WTC11 (cell line): Measurements from ENCODE around the gene OGFR. TPM values are rescaled to one million over a fixed set of nuclear protein-coding genes. Genes with fewer than 3 reads are reported as not detected.

Experiments used
- ATAC-seq: fragments of 200-7000 bp; cut with Tn5 transposase; 2 replicates; pipeline ENCODE4 v1.10.0; 2021; ENCODE audit warnings: mild to moderate bottlenecking, moderate library complexity
- CTCF ChIA-PET: fragments of 300-600 bp; sonication (Branson Sonifier 250); formaldehyde crosslinking; loops from one replicate; lab custom pipeline; 2021; ENCODE audit warnings: antibody characterized with exemption; lab: Charles Lee
- POLR2A ChIA-PET: fragments of 350-600 bp; sonication (Branson Sonifier 250); formaldehyde crosslinking; loops from one replicate; lab custom pipeline; 2021; ENCODE audit warnings: antibody characterized with exemption; lab: Charles Lee
- DNase-seq: peaks from one replicate; pipeline ENCODE4 v3.0.0; 2021; ENCODE audit warnings: low spot score
- H3K27ac Mint-ChIP-seq: 2 replicates; pipeline ENCODE4 v1.8.0; 2021; ENCODE audit warnings: mixed read lengths
- H3K27me3 Mint-ChIP-seq: 2 replicates; pipeline ENCODE4 v1.8.0; 2021; ENCODE audit warnings: low read depth, mild to moderate bottlenecking, moderate library complexity, mixed read lengths
- H3K36me3 Mint-ChIP-seq: 2 replicates; pipeline ENCODE4 v1.8.0; 2021; ENCODE audit warnings: mixed read lengths
- H3K4me1 Mint-ChIP-seq: 2 replicates; pipeline ENCODE4 v1.8.0; 2022; ENCODE audit warnings: mixed read lengths
- H3K4me3 Mint-ChIP-seq: 2 replicates; pipeline ENCODE4 v1.8.0; 2021; ENCODE audit warnings: mild to moderate bottlenecking, moderate library complexity, mixed read lengths
- H3K9me3 Mint-ChIP-seq: 2 replicates; pipeline ENCODE4 v1.8.0; 2021; ENCODE audit warnings: mixed read lengths
- ATF1 ChIP-seq: sonication (generic); formaldehyde crosslinking; IDR thresholded peaks from 2 replicates; pipeline ENCODE4 v1.8.1; 2023; ENCODE audit warnings: mild to moderate bottlenecking, moderate library complexity, missing genetic modification reagents
- CBFB ChIP-seq: sonication (generic); formaldehyde crosslinking; IDR thresholded peaks from 2 replicates; pipeline ENCODE4 v1.8.1; 2022; ENCODE audit warnings: mild to moderate bottlenecking, low read depth, missing genetic modification reagents
- FOXJ3 ChIP-seq: sonication (generic); formaldehyde crosslinking; IDR thresholded peaks from 2 replicates; pipeline ENCODE4 v1.9.0; 2021; ENCODE audit warnings: missing genetic modification reagents, mild to moderate bottlenecking, borderline replicate concordance
- GABPB1 ChIP-seq: sonication (generic); formaldehyde crosslinking; IDR thresholded peaks from 2 replicates; pipeline ENCODE4 v1.8.1; 2023; ENCODE audit warnings: mild to moderate bottlenecking, missing genetic modification reagents
- NFYB ChIP-seq: sonication (generic); formaldehyde crosslinking; conservative IDR thresholded peaks from 2 replicates; pipeline ENCODE4 v1.8.0; 2022; ENCODE audit warnings: low read depth, missing genetic modification reagents
- NR2C2 ChIP-seq: sonication (generic); formaldehyde crosslinking; IDR thresholded peaks from 2 replicates; pipeline ENCODE4 v1.8.0; 2022; ENCODE audit warnings: mild to moderate bottlenecking, missing genetic modification reagents
- RORB ChIP-seq: fragments of 250-450 bp; sonication (Bioruptor Pico); IDR thresholded peaks from 2 replicates; pipeline ENCODE4 v1.9.0; 2021; ENCODE audit warnings: mild to moderate bottlenecking
- TEAD1 ChIP-seq: sonication (generic); formaldehyde crosslinking; IDR thresholded peaks from 2 replicates; pipeline ENCODE4 v1.8.0; 2022; ENCODE audit warnings: mild to moderate bottlenecking, missing genetic modification reagents
- ZNF121 ChIP-seq: sonication (generic); formaldehyde crosslinking; IDR thresholded peaks from 2 replicates; pipeline ENCODE4 v1.8.0; 2023; ENCODE audit warnings: missing genetic modification reagents
- ZNF396 ChIP-seq: fragments of 250-450 bp; sonication (Bioruptor Pico); IDR thresholded peaks from 2 replicates; pipeline ENCODE4 v1.8.0; 2021; ENCODE audit warnings: mild to moderate bottlenecking, moderate library complexity, borderline replicate concordance
- total RNA-seq: library from RNA; stranded (reverse); gene quantifications from 3 replicates; pipeline ENCODE4 v1.2.3, GENCODE V29; 2021
- TF ChIP-seq, protein P1 (sequence below): sonication (generic); formaldehyde crosslinking; IDR thresholded peaks from 2 replicates; pipeline ENCODE4 v1.8.0; 2022; ENCODE audit warnings: mild to moderate bottlenecking, missing genetic modification reagents
- TF ChIP-seq, protein P2 (sequence below): sonication (generic); formaldehyde crosslinking; conservative IDR thresholded peaks from 2 replicates; pipeline ENCODE4 v1.8.1; 2023; ENCODE audit warnings: mild to moderate bottlenecking, low read depth, missing genetic modification reagents, moderate library complexity
- TF ChIP-seq, protein P3 (sequence below): sonication (generic); formaldehyde crosslinking; IDR thresholded peaks from 2 replicates; pipeline ENCODE4 v1.8.0; 2023; ENCODE audit warnings: missing genetic modification reagents
- TF ChIP-seq, protein P4 (sequence below): sonication (generic); formaldehyde crosslinking; IDR thresholded peaks from 2 replicates; pipeline ENCODE4 v1.8.1; 2023; ENCODE audit warnings: mild to moderate bottlenecking, missing genetic modification reagents
- TF ChIP-seq, protein P5 (sequence below): fragments of 250-450 bp; sonication (Bioruptor Pico); IDR thresholded peaks from 2 replicates; pipeline ENCODE4 v1.8.0; 2021; ENCODE audit warnings: mild to moderate bottlenecking
- TF ChIP-seq, protein P6 (sequence below): fragments of 250-450 bp; sonication (Bioruptor Pico); IDR thresholded peaks from 2 replicates; pipeline ENCODE4 v1.9.0; 2021; ENCODE audit warnings: mild to moderate bottlenecking, borderline replicate concordance
- TF ChIP-seq, protein P7 (sequence below): sonication (generic); formaldehyde crosslinking; IDR thresholded peaks from 2 replicates; pipeline ENCODE4 v1.8.0; 2022; ENCODE audit warnings: mild to moderate bottlenecking, missing genetic modification reagents
- TF ChIP-seq, protein P8 (sequence below): sonication (generic); formaldehyde crosslinking; IDR thresholded peaks from 2 replicates; pipeline ENCODE4 v1.8.1; 2023; ENCODE audit warnings: mild to moderate bottlenecking, missing genetic modification reagents, moderate library complexity
- TF ChIP-seq, protein P9 (sequence below): fragments of 250-450 bp; sonication (Bioruptor Pico); IDR thresholded peaks from 2 replicates; pipeline ENCODE4 v1.9.0; 2021; ENCODE audit warnings: mild to moderate bottlenecking

The OGFR gene
- total RNA-seq, 1 experiment from 2014 or later, result 43.3 TPM

DNA sequence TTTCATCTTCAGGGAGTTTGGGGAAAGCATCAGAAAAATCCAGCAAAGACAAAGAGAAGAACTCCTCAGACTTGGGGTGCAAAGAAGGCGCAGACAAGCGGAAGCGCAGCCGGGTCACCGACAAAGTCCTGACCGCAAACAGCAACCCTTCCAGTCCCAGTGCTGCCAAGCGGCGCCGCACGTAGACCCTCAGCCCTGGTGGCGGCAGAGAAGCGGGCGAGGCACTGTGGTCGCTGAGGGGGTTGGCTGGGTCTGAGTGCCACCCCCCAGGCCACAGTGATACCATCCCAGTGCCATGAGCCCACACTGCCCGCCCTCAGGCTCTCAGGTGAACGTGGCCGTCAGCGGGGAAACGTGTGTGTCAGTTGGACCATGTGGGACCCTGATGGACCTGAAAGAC lies 5.2 kb upstream of the OGFR start:
- H3K27ac Mint-ChIP-seq, result no peak overlapping the region
- no peak overlapping the region for H3K4me3 Mint-ChIP-seq
- ChIA-PET CTCF (no interaction called here), POLR2A (no interaction called here)
- peaks cover 30% of the 10 kb centered on the region for H3K36me3 Mint-ChIP-seq
- peaks cover 18% of the 10 kb centered on the region for H3K27me3 Mint-ChIP-seq
- peaks cover 5% of the 10 kb centered on the region for H3K4me1 Mint-ChIP-seq
- ATAC-seq (no peak), DNase-seq (no peak)
- no peaks in the 10 kb centered on the region for H3K9me3 Mint-ChIP-seq
- TF ChIP-seq ZNF121 (CRISPR knock-in tag) (no peak), ATF1 (CRISPR knock-in tag) (no peak), NFYB (no peak), FOXJ3 (no peak), GABPB1 (CRISPR knock-in tag) (no peak), RORB (no peak), ZNF396 (CRISPR knock-in tag) (no peak), CBFB (no peak), NR2C2 (no peak), TEAD1 (CRISPR knock-in tag) (no peak)
- TF ChIP-seq, protein P1, sequence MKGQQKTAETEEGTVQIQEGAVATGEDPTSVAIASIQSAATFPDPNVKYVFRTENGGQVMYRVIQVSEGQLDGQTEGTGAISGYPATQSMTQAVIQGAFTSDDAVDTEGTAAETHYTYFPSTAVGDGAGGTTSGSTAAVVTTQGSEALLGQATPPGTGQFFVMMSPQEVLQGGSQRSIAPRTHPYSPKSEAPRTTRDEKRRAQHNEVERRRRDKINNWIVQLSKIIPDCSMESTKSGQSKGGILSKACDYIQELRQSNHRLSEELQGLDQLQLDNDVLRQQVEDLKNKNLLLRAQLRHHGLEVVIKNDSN (CRISPR knock-in tag), result no peak
- TF ChIP-seq, protein P2, sequence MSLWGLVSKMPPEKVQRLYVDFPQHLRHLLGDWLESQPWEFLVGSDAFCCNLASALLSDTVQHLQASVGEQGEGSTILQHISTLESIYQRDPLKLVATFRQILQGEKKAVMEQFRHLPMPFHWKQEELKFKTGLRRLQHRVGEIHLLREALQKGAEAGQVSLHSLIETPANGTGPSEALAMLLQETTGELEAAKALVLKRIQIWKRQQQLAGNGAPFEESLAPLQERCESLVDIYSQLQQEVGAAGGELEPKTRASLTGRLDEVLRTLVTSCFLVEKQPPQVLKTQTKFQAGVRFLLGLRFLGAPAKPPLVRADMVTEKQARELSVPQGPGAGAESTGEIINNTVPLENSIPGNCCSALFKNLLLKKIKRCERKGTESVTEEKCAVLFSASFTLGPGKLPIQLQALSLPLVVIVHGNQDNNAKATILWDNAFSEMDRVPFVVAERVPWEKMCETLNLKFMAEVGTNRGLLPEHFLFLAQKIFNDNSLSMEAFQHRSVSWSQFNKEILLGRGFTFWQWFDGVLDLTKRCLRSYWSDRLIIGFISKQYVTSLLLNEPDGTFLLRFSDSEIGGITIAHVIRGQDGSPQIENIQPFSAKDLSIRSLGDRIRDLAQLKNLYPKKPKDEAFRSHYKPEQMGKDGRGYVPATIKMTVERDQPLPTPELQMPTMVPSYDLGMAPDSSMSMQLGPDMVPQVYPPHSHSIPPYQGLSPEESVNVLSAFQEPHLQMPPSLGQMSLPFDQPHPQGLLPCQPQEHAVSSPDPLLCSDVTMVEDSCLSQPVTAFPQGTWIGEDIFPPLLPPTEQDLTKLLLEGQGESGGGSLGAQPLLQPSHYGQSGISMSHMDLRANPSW, result no peak
- TF ChIP-seq, protein P3, sequence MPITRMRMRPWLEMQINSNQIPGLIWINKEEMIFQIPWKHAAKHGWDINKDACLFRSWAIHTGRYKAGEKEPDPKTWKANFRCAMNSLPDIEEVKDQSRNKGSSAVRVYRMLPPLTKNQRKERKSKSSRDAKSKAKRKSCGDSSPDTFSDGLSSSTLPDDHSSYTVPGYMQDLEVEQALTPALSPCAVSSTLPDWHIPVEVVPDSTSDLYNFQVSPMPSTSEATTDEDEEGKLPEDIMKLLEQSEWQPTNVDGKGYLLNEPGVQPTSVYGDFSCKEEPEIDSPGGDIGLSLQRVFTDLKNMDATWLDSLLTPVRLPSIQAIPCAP (CRISPR knock-in tag), result no peak
- TF ChIP-seq, protein P4, sequence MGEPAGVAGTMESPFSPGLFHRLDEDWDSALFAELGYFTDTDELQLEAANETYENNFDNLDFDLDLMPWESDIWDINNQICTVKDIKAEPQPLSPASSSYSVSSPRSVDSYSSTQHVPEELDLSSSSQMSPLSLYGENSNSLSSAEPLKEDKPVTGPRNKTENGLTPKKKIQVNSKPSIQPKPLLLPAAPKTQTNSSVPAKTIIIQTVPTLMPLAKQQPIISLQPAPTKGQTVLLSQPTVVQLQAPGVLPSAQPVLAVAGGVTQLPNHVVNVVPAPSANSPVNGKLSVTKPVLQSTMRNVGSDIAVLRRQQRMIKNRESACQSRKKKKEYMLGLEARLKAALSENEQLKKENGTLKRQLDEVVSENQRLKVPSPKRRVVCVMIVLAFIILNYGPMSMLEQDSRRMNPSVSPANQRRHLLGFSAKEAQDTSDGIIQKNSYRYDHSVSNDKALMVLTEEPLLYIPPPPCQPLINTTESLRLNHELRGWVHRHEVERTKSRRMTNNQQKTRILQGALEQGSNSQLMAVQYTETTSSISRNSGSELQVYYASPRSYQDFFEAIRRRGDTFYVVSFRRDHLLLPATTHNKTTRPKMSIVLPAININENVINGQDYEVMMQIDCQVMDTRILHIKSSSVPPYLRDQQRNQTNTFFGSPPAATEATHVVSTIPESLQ (CRISPR knock-in tag), result no peak
- TF ChIP-seq, protein P5, sequence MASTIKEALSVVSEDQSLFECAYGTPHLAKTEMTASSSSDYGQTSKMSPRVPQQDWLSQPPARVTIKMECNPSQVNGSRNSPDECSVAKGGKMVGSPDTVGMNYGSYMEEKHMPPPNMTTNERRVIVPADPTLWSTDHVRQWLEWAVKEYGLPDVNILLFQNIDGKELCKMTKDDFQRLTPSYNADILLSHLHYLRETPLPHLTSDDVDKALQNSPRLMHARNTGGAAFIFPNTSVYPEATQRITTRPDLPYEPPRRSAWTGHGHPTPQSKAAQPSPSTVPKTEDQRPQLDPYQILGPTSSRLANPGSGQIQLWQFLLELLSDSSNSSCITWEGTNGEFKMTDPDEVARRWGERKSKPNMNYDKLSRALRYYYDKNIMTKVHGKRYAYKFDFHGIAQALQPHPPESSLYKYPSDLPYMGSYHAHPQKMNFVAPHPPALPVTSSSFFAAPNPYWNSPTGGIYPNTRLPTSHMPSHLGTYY, result no peak
- TF ChIP-seq, protein P6, sequence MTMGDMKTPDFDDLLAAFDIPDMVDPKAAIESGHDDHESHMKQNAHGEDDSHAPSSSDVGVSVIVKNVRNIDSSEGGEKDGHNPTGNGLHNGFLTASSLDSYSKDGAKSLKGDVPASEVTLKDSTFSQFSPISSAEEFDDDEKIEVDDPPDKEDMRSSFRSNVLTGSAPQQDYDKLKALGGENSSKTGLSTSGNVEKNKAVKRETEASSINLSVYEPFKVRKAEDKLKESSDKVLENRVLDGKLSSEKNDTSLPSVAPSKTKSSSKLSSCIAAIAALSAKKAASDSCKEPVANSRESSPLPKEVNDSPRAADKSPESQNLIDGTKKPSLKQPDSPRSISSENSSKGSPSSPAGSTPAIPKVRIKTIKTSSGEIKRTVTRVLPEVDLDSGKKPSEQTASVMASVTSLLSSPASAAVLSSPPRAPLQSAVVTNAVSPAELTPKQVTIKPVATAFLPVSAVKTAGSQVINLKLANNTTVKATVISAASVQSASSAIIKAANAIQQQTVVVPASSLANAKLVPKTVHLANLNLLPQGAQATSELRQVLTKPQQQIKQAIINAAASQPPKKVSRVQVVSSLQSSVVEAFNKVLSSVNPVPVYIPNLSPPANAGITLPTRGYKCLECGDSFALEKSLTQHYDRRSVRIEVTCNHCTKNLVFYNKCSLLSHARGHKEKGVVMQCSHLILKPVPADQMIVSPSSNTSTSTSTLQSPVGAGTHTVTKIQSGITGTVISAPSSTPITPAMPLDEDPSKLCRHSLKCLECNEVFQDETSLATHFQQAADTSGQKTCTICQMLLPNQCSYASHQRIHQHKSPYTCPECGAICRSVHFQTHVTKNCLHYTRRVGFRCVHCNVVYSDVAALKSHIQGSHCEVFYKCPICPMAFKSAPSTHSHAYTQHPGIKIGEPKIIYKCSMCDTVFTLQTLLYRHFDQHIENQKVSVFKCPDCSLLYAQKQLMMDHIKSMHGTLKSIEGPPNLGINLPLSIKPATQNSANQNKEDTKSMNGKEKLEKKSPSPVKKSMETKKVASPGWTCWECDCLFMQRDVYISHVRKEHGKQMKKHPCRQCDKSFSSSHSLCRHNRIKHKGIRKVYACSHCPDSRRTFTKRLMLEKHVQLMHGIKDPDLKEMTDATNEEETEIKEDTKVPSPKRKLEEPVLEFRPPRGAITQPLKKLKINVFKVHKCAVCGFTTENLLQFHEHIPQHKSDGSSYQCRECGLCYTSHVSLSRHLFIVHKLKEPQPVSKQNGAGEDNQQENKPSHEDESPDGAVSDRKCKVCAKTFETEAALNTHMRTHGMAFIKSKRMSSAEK (CRISPR knock-in tag), result no peak
- TF ChIP-seq, protein P7, sequence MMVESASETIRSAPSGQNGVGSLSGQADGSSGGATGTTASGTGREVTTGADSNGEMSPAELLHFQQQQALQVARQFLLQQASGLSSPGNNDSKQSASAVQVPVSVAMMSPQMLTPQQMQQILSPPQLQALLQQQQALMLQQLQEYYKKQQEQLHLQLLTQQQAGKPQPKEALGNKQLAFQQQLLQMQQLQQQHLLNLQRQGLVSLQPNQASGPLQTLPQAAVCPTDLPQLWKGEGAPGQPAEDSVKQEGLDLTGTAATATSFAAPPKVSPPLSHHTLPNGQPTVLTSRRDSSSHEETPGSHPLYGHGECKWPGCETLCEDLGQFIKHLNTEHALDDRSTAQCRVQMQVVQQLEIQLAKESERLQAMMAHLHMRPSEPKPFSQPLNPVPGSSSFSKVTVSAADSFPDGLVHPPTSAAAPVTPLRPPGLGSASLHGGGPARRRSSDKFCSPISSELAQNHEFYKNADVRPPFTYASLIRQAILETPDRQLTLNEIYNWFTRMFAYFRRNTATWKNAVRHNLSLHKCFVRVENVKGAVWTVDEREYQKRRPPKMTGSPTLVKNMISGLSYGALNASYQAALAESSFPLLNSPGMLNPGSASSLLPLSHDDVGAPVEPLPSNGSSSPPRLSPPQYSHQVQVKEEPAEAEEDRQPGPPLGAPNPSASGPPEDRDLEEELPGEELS (CRISPR knock-in tag), result no peak
- TF ChIP-seq, protein P8, sequence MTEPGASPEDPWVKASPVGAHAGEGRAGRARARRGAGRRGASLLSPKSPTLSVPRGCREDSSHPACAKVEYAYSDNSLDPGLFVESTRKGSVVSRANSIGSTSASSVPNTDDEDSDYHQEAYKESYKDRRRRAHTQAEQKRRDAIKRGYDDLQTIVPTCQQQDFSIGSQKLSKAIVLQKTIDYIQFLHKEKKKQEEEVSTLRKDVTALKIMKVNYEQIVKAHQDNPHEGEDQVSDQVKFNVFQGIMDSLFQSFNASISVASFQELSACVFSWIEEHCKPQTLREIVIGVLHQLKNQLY (CRISPR knock-in tag), result no peak
- TF ChIP-seq, protein P9, sequence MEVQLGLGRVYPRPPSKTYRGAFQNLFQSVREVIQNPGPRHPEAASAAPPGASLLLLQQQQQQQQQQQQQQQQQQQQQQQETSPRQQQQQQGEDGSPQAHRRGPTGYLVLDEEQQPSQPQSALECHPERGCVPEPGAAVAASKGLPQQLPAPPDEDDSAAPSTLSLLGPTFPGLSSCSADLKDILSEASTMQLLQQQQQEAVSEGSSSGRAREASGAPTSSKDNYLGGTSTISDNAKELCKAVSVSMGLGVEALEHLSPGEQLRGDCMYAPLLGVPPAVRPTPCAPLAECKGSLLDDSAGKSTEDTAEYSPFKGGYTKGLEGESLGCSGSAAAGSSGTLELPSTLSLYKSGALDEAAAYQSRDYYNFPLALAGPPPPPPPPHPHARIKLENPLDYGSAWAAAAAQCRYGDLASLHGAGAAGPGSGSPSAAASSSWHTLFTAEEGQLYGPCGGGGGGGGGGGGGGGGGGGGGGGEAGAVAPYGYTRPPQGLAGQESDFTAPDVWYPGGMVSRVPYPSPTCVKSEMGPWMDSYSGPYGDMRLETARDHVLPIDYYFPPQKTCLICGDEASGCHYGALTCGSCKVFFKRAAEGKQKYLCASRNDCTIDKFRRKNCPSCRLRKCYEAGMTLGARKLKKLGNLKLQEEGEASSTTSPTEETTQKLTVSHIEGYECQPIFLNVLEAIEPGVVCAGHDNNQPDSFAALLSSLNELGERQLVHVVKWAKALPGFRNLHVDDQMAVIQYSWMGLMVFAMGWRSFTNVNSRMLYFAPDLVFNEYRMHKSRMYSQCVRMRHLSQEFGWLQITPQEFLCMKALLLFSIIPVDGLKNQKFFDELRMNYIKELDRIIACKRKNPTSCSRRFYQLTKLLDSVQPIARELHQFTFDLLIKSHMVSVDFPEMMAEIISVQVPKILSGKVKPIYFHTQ (CRISPR knock-in tag), result no peak
